ENCODE data around the gene IP6K1.
A peak's percentile ranks its signal among the peaks of the same experiment; 100 is the strongest.

IP6K1 gene

GRCh38 chr3:49805367-49805782 lies 19.0 kb upstream of the IP6K1 start:
- WGBS (ENCODE audit: insufficient coverage, insufficient read length), result no CpG with 5 or more reads among the region's 3 CpGs
- Histone ChIP-seq H3K4me1 (ENCODE audit: control insufficient read depth, insufficient read depth, low read length) (peaks cover 13% of the 10 kb centered on the region), H3K36me3 (ENCODE audit: control insufficient read depth, insufficient read depth, low read length) (no peaks in the 10 kb centered on the region), H3K9me3 (ENCODE audit: control insufficient read depth, insufficient read depth, low read length) (no peaks in the 10 kb centered on the region), H3K4me3 (ENCODE audit: low read length) (no peak overlapping the region), H3K27ac (ENCODE audit: low read length) (no peak overlapping the region), H3K27me3 (ENCODE audit: control insufficient read depth, insufficient read depth, low read length) (no peaks in the 10 kb centered on the region; the same call in 1 of the 2 replicates)
- no peak for DNase-seq (ENCODE audit: low read depth, low spot score)

- no peaks in the 10 kb centered on the region; the same call in 1 of the 2 replicates for H3K27me3 ChIP-seq (ENCODE audit: control insufficient read depth, insufficient read depth, low read length)
- H3K4me3 ChIP-seq (ENCODE audit: low read length), result no peak overlapping the region
- no peaks in the 10 kb centered on the region for H3K36me3 ChIP-seq (ENCODE audit: control insufficient read depth, insufficient read depth, low read length)
- DNase-seq (ENCODE audit: low read depth, low spot score), result no peak
- WGBS (ENCODE audit: insufficient coverage, insufficient read length), result no CpG with 5 or more reads among the region's 26 CpGs
- no peak overlapping the region for H3K27ac ChIP-seq (ENCODE audit: low read length)
- peaks cover 13% of the 10 kb centered on the region for H3K4me1 ChIP-seq (ENCODE audit: control insufficient read depth, insufficient read depth, low read length)
- H3K9me3 ChIP-seq (ENCODE audit: control insufficient read depth, insufficient read depth, low read length), result no peaks in the 10 kb centered on the region
Observed at GRCh38 chr3:49804141-49805041, 18.0 kb upstream of the IP6K1 start.

- DNase-seq (ENCODE audit: low read depth, low spot score), result no peak
- WGBS (ENCODE audit: insufficient coverage, insufficient read length), result no CpG with 5 or more reads among the region's 41 CpGs
- H3K4me1 ChIP-seq (ENCODE audit: control insufficient read depth, insufficient read depth, low read length), result peaks cover 13% of the 10 kb centered on the region
Observed at GRCh38 chr3:49803465-49804140, 17.3 kb upstream of the IP6K1 start.

GRCh38 chr3:49802719-49803464 lies 16.6 kb upstream of the IP6K1 start, which contains the start of gene INKA1:
Gene INKA1 (plus strand): TSS chr3:49803261. CDS start chr3:49803393, 132 bp downstream.
- DNase-seq (ENCODE audit: low read depth, low spot score), result peak; percentile 81
- Histone ChIP-seq H3K9me3 (ENCODE audit: control insufficient read depth, insufficient read depth, low read length) (no peaks in the 10 kb centered on the region), H3K4me3 (ENCODE audit: low read length) (peak within 1 kb of the TSS; percentile 42), H3K27me3 (ENCODE audit: control insufficient read depth, insufficient read depth, low read length) (no peaks in the 10 kb centered on the region; the same call in 1 of the 2 replicates), H3K4me1 (ENCODE audit: control insufficient read depth, insufficient read depth, low read length) (peaks cover 13% of the 10 kb centered on the region), H3K27ac (ENCODE audit: low read length) (no peak within 1 kb of the TSS), H3K36me3 (ENCODE audit: control insufficient read depth, insufficient read depth, low read length) (no peaks in the 10 kb centered on the region)
- WGBS (ENCODE audit: insufficient coverage, insufficient read length), result no CpG with 5 or more reads among the region's 71 CpGs

More at GRCh38 chr3:49803465-49804140, 17.3 kb upstream of the IP6K1 start:
- Histone ChIP-seq H3K27me3 (ENCODE audit: control insufficient read depth, insufficient read depth, low read length) (no peaks in the 10 kb centered on the region; the same call in 1 of the 2 replicates), H3K9me3 (ENCODE audit: control insufficient read depth, insufficient read depth, low read length) (no peaks in the 10 kb centered on the region), H3K4me3 (ENCODE audit: low read length) (peak overlapping the region; percentile 42), H3K27ac (ENCODE audit: low read length) (no peak overlapping the region), H3K36me3 (ENCODE audit: control insufficient read depth, insufficient read depth, low read length) (no peaks in the 10 kb centered on the region)

- H3K4me3 ChIP-seq (ENCODE audit: low read length), result no peak overlapping the region
- H3K4me1 ChIP-seq (ENCODE audit: control insufficient read depth, insufficient read depth, low read length), result peaks cover 10% of the 10 kb centered on the region
- H3K27me3 ChIP-seq (ENCODE audit: control insufficient read depth, insufficient read depth, low read length), result no peaks in the 10 kb centered on the region; the same call in 1 of the 2 replicates
- no peak for DNase-seq (ENCODE audit: low read depth, low spot score)
- no peaks in the 10 kb centered on the region for H3K9me3 ChIP-seq (ENCODE audit: control insufficient read depth, insufficient read depth, low read length)
- WGBS (ENCODE audit: insufficient coverage, insufficient read length), result no CpG with 5 or more reads among the region's 2 CpGs
- no peaks in the 10 kb centered on the region for H3K36me3 ChIP-seq (ENCODE audit: control insufficient read depth, insufficient read depth, low read length)
- no peak overlapping the region for H3K27ac ChIP-seq (ENCODE audit: low read length)
Observed at GRCh38 chr3:49801160-49801559, 14.8 kb upstream of the IP6K1 start.

GRCh38 chr3:49799761-49800160 lies 13.4 kb upstream of the IP6K1 start, which contains the start of gene CDHR4:
Gene CDHR4 (minus strand): TSS chr3:49799873. CDS start chr3:49799812, 61 bp downstream.
- Histone ChIP-seq H3K27ac (ENCODE audit: low read length) (no peak within 1 kb of the TSS), H3K4me3 (ENCODE audit: low read length) (no peak within 1 kb of the TSS), H3K27me3 (ENCODE audit: control insufficient read depth, insufficient read depth, low read length) (no peaks in the 10 kb centered on the region; the same call in 1 of the 2 replicates), H3K36me3 (ENCODE audit: control insufficient read depth, insufficient read depth, low read length) (no peaks in the 10 kb centered on the region), H3K9me3 (ENCODE audit: control insufficient read depth, insufficient read depth, low read length) (no peaks in the 10 kb centered on the region), H3K4me1 (ENCODE audit: control insufficient read depth, insufficient read depth, low read length) (peaks cover 4% of the 10 kb centered on the region)
- WGBS (ENCODE audit: insufficient coverage, insufficient read length), result no CpG with 5 or more reads among the region's 4 CpGs
- no peak for DNase-seq (ENCODE audit: low read depth, low spot score)

GRCh38 chr3:49799105-49799504 lies 12.8 kb upstream of the IP6K1 start:
- Histone ChIP-seq H3K4me3 (ENCODE audit: low read length) (no peak overlapping the region), H3K4me1 (ENCODE audit: control insufficient read depth, insufficient read depth, low read length) (peaks cover 4% of the 10 kb centered on the region), H3K9me3 (ENCODE audit: control insufficient read depth, insufficient read depth, low read length) (no peaks in the 10 kb centered on the region), H3K27me3 (ENCODE audit: control insufficient read depth, insufficient read depth, low read length) (no peaks in the 10 kb centered on the region), H3K27ac (ENCODE audit: low read length) (no peak overlapping the region), H3K36me3 (ENCODE audit: control insufficient read depth, insufficient read depth, low read length) (no peaks in the 10 kb centered on the region)
- WGBS (ENCODE audit: insufficient coverage, insufficient read length), result no CpG with 5 or more reads among the region's 1 CpG
- no peak for DNase-seq (ENCODE audit: low read depth, low spot score)

GRCh38 chr3:49794926-49795905 lies 8.9 kb upstream of the IP6K1 start:
- H3K4me3 ChIP-seq (ENCODE audit: low read length), result no peak overlapping the region
- H3K4me1 ChIP-seq (ENCODE audit: control insufficient read depth, insufficient read depth, low read length), result no peaks in the 10 kb centered on the region
- H3K27ac ChIP-seq (ENCODE audit: low read length), result no peak overlapping the region
- WGBS (ENCODE audit: insufficient coverage, insufficient read length), result no CpG with 5 or more reads among the region's 24 CpGs
- H3K36me3 ChIP-seq (ENCODE audit: control insufficient read depth, insufficient read depth, low read length), result no peaks in the 10 kb centered on the region
- no peaks in the 10 kb centered on the region for H3K9me3 ChIP-seq (ENCODE audit: control insufficient read depth, insufficient read depth, low read length)
- no peak for DNase-seq (ENCODE audit: low read depth, low spot score)
- H3K27me3 ChIP-seq (ENCODE audit: control insufficient read depth, insufficient read depth, low read length), result no peaks in the 10 kb centered on the region

GRCh38 chr3:49794431-49794830 lies 8.1 kb upstream of the IP6K1 start:
- Histone ChIP-seq H3K36me3 (ENCODE audit: control insufficient read depth, insufficient read depth, low read length) (no peaks in the 10 kb centered on the region), H3K4me1 (ENCODE audit: control insufficient read depth, insufficient read depth, low read length) (no peaks in the 10 kb centered on the region), H3K27ac (ENCODE audit: low read length) (no peak overlapping the region), H3K9me3 (ENCODE audit: control insufficient read depth, insufficient read depth, low read length) (no peaks in the 10 kb centered on the region), H3K4me3 (ENCODE audit: low read length) (no peak overlapping the region), H3K27me3 (ENCODE audit: control insufficient read depth, insufficient read depth, low read length) (no peaks in the 10 kb centered on the region)
- no CpG with 5 or more reads among the region's 4 CpGs for WGBS (ENCODE audit: insufficient coverage, insufficient read length)
- no peak for DNase-seq (ENCODE audit: low read depth, low spot score)

All from iPS DF 6.9 (cell line).